ENCODE data around the gene ARHGAP12.
"Not testable (repeated sequence)": the region's sequence is repeated elsewhere in the genome, so short reads cannot be mapped to it uniquely, and the experiment has no call there.

ARHGAP12 gene

DNA sequence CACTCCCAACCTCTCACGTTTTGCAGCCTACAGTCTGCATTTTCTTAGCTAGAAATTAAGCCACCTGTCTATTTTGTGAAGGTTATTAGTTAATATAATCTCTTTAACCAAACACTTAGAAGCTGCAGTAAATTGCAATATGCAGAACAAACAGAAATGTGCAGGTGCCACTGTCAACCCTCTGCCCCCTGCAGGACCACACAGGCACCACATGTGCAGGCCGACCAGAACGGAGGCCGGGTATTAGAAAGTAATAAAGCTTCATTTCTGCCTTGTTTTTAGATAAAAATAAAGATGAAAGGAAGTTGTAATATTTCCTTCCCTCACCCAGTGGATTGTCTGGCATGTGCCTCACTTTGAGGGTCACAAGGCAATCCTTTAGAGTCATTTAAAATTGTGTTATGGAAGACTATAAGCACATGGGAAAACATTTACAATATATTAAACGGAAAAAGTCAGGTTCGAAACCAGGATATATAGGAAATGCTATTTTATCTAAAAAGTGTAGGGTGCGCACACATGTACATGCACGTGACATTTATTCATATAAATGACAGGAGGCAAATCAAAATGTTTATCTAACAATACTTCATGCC, 158.2 kb downstream of the ARHGAP12 start:
- Histone ChIP-seq H3K4me1 (ENCODE audit: control insufficient read depth, insufficient read depth, low read length) (no peaks in the 10 kb centered on the region), H3K9me3 (ENCODE audit: control insufficient read depth, insufficient read depth, low read depth, low read length) (no peaks in the 10 kb centered on the region), H3K36me3 (ENCODE audit: control insufficient read depth in 2 of 2, insufficient read depth in 1 of 2, low read length in 2 of 2) (no peaks in the 10 kb centered on the region), H3K4me3 (ENCODE audit: low read depth, low read length) (no peak overlapping the region), H3K27ac (ENCODE audit: extremely low read depth, low read depth, low read length) (no peak overlapping the region)
- ChIA-PET POLR2A (interaction anchor here (0.6 kb wide), 1 partner anchor 22 kb away, joined by 6 read pairs; no protein-coding TSS in a partner anchor), CTCF (interaction anchor here (1.1 to 1.4 kb wide), 4 partner anchors 9 to 989 kb away, joined by 3 to 12 read pairs (median 4); no protein-coding TSS in a partner anchor)
- TF ChIP-seq ZNF433 (tag by site-specific recombination; IDR thresholded peaks at IDR 0.05; ENCODE audit: low read depth), result no peak
- TF ChIP-seq ZNF626 (tag by site-specific recombination; IDR thresholded peaks at IDR 0.05), result no peak
- no peak for TF ChIP-seq ZEB2 (tag by site-specific recombination; IDR thresholded peaks at IDR 0.05)
- no peak for TF ChIP-seq ZNF610 (tag by site-specific recombination; IDR thresholded peaks at IDR 0.05; ENCODE audit: borderline replicate concordance)
- TF ChIP-seq, protein P1, sequence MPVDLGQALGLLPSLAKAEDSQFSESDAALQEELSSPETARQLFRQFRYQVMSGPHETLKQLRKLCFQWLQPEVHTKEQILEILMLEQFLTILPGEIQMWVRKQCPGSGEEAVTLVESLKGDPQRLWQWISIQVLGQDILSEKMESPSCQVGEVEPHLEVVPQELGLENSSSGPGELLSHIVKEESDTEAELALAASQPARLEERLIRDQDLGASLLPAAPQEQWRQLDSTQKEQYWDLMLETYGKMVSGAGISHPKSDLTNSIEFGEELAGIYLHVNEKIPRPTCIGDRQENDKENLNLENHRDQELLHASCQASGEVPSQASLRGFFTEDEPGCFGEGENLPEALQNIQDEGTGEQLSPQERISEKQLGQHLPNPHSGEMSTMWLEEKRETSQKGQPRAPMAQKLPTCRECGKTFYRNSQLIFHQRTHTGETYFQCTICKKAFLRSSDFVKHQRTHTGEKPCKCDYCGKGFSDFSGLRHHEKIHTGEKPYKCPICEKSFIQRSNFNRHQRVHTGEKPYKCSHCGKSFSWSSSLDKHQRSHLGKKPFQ (tag by site-specific recombination; IDR thresholded peaks at IDR 0.05), result no peak
- no peak for TF ChIP-seq ZNF391 (tag by site-specific recombination; IDR thresholded peaks at IDR 0.05; ENCODE audit: borderline replicate concordance, low read depth)
- TF ChIP-seq MEIS1 (CRISPR knock-in tag; IDR thresholded peaks at IDR 0.05; ENCODE audit: borderline replicate concordance), result no peak
- peak; percentile 14; the same call in 1 of the 2 replicates for TF ChIP-seq ZNF654 (tag by site-specific recombination; IDR thresholded peaks at IDR 0.05; ENCODE audit: low read depth)
- TF ChIP-seq ZNF621 (tag by site-specific recombination; IDR thresholded peaks at IDR 0.05), result no peak
- TF ChIP-seq, protein P2, sequence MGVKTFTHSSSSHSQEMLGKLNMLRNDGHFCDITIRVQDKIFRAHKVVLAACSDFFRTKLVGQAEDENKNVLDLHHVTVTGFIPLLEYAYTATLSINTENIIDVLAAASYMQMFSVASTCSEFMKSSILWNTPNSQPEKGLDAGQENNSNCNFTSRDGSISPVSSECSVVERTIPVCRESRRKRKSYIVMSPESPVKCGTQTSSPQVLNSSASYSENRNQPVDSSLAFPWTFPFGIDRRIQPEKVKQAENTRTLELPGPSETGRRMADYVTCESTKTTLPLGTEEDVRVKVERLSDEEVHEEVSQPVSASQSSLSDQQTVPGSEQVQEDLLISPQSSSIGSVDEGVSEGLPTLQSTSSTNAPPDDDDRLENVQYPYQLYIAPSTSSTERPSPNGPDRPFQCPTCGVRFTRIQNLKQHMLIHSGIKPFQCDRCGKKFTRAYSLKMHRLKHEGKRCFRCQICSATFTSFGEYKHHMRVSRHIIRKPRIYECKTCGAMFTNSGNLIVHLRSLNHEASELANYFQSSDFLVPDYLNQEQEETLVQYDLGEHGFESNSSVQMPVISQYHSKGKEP (tag by site-specific recombination; IDR thresholded peaks at IDR 0.05), result peak; percentile 60

DNA sequence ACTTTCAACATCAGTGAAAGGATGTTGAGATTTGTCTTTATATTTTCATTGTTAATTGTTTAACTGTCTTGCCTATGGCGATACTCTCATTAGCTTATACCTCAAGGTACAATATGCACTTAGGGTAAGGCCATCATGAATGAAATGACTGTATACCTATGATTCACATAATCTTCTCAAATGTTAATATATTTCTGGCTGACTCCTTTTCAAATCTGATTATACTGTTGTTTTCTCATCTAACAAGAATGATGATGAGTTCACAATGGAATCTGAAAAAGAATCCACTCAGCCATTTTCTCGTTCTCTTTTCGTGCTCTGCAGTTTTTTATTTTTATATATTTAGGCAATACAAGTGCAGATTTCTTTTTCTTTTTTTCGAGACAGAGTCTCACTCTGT, 159.1 kb downstream of the ARHGAP12 start:
- Histone ChIP-seq H3K36me3 (ENCODE audit: control insufficient read depth in 2 of 2, insufficient read depth in 1 of 2, low read length in 2 of 2) (no peaks in the 10 kb centered on the region), H3K4me3 (ENCODE audit: low read depth, low read length) (no peak overlapping the region), H3K9me3 (ENCODE audit: control insufficient read depth, insufficient read depth, low read depth, low read length) (no peaks in the 10 kb centered on the region), H3K4me1 (ENCODE audit: control insufficient read depth, insufficient read depth, low read length) (no peaks in the 10 kb centered on the region), H3K27ac (ENCODE audit: extremely low read depth, low read depth, low read length) (no peak overlapping the region)
- TF ChIP-seq, protein P3, sequence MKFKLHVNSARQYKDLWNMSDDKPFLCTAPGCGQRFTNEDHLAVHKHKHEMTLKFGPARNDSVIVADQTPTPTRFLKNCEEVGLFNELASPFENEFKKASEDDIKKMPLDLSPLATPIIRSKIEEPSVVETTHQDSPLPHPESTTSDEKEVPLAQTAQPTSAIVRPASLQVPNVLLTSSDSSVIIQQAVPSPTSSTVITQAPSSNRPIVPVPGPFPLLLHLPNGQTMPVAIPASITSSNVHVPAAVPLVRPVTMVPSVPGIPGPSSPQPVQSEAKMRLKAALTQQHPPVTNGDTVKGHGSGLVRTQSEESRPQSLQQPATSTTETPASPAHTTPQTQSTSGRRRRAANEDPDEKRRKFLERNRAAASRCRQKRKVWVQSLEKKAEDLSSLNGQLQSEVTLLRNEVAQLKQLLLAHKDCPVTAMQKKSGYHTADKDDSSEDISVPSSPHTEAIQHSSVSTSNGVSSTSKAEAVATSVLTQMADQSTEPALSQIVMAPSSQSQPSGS (tag by site-specific recombination; IDR thresholded peaks at IDR 0.05; ENCODE audit: low read depth), result no peak
- no peak for TF ChIP-seq ZNF24 (tag by site-specific recombination; IDR thresholded peaks at IDR 0.05)
- TF ChIP-seq ZNF146 (tag by site-specific recombination; IDR thresholded peaks at IDR 0.05), result no peak
- TF ChIP-seq ZNF830 (tag by site-specific recombination; IDR thresholded peaks at IDR 0.05; ENCODE audit: low read depth), result no peak
- TF ChIP-seq ZNF311 (tag by site-specific recombination; IDR thresholded peaks at IDR 0.05; ENCODE audit: borderline replicate concordance), result no peak
- TF ChIP-seq KLF7 (tag by site-specific recombination; IDR thresholded peaks at IDR 0.05; ENCODE audit: borderline replicate concordance), result no peak
- no peak for TF ChIP-seq ZNF214 (tag by site-specific recombination; IDR thresholded peaks at IDR 0.05; ENCODE audit: borderline replicate concordance)
- no peak for TF ChIP-seq HOXC10 (CRISPR knock-in tag; IDR thresholded peaks at IDR 0.05)
- TF ChIP-seq ZNF561 (tag by site-specific recombination; IDR thresholded peaks at IDR 0.05; ENCODE audit: borderline replicate concordance), result no peak
- ChIA-PET CTCF (interaction anchor here (0.6 to 1.4 kb wide), 5 partner anchors 8 to 988 kb away, joined by 3 to 12 read pairs (median 3); no protein-coding TSS in a partner anchor), POLR2A (no interaction called here)

DNA sequence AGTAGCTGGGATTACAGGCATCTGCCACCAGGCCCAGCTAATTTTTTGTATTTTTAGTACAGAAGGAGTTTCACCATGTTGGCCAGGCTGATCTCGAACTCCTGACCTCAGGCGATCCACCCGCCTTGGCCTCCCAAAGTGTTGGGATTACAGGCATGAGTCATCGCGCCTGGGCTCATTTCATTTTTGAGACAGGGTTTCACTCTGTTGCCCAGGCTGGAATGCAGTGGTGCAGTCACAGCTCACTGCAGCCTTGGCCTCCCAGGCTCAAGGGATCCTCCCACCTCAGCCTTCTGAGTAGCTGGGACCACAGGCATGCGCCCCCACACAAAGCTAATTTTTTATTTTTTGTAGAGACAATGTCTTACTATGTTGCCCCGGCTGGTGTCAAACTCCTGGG, 159.7 kb downstream of the ARHGAP12 start:
- POLR2A ChIA-PET, result not testable (repeated sequence)

More for the DNA sequence above, 159.7 kb downstream of the ARHGAP12 start:
- CTCF ChIA-PET, result interaction anchor here (0.6 to 0.7 kb wide), 2 partner anchors 28 to 39 kb away, joined by 3 to 4 read pairs; no protein-coding TSS in a partner anchor
- H3K4me3 ChIP-seq (ENCODE audit: low read depth, low read length); H3K9me3 ChIP-seq (ENCODE audit: control insufficient read depth, insufficient read depth, low read depth, low read length); H3K4me1 ChIP-seq (ENCODE audit: control insufficient read depth, insufficient read depth, low read length); H3K27ac ChIP-seq (ENCODE audit: extremely low read depth, low read depth, low read length); H3K36me3 ChIP-seq (ENCODE audit: control insufficient read depth in 2 of 2, insufficient read depth in 1 of 2, low read length in 2 of 2): not testable (repeated sequence)
